GM18499 (cell line): Measurements from ENCODE around the gene SLC10A7.

Source experiments
- ATAC-seq: cut with Tn5 transposase; IDR thresholded peaks from one replicate; pipeline ENCODE4 v1.9.1; 2021; ENCODE audit warnings: moderate number of reproducible peaks; ENCODE audit not compliant: insufficient read depth, unreplicated experiment

Gene SLC10A7

GRCh38 chr4:146237092-146237491, 284.6 kb downstream of the SLC10A7 start:
- no peak for ATAC-seq

- ATAC-seq, result no peak
Measured at GRCh38 chr4:146236216-146236615, 285.5 kb downstream of the SLC10A7 start.

GRCh38 chr4:146235654-146236177, 286.0 kb downstream of the SLC10A7 start:
- ATAC-seq, result no peak

GRCh38 chr4:146232131-146232722, 289.5 kb downstream of the SLC10A7 start:
- ATAC-seq, result no peak

- ATAC-seq, result no peak
Measured at GRCh38 chr4:146229406-146229805, 292.3 kb downstream of the SLC10A7 start.

GRCh38 chr4:146224326-146224966, 297.3 kb downstream of the SLC10A7 start:
- ATAC-seq, result no peak

GRCh38 chr4:146222313-146222712, 299.4 kb downstream of the SLC10A7 start:
- no peak for ATAC-seq

- ATAC-seq, result no peak
Measured at GRCh38 chr4:146214238-146214637, 307.5 kb downstream of the SLC10A7 start, which contains the start of gene REELD1. REELD1 (plus strand) TSS chr4:146214538; CDS start chr4:146216953, 2,415 bp downstream.

GRCh38 chr4:146212781-146213180, 309.0 kb downstream of the SLC10A7 start:
- ATAC-seq, result no peak

- no peak for ATAC-seq
Measured at GRCh38 chr4:146211440-146211839, 310.3 kb downstream of the SLC10A7 start.

- ATAC-seq, result no peak
Measured at GRCh38 chr4:146210890-146211289, 310.9 kb downstream of the SLC10A7 start.

GRCh38 chr4:146207410-146207809, 314.3 kb downstream of the SLC10A7 start:
- no peak for ATAC-seq
